Suprapubic skin (tissue), 4 donors: ENCODE results near the gene DBN1. TPM values are rescaled to one million over a fixed set of nuclear protein-coding genes. Genes with fewer than 3 reads are reported as not detected.

Source experiments
- DNase-seq, 2 donors: peaks; one replicate each; pipeline ENCODE4 v3.0.0-alpha.2; 2019; ENCODE audit warnings: low spot score in 2 of 2
- H3K27ac ChIP-seq: fragments of 200-600 bp; sonication (generic); one replicate; pipeline ENCODE4 v1.5.1; 2019
- H3K27me3 ChIP-seq: fragments of 200-600 bp; sonication (generic); one replicate; pipeline ENCODE4 v1.5.1; 2019
- H3K36me3 ChIP-seq: fragments of 200-600 bp; sonication (generic); one replicate; pipeline ENCODE4 v1.5.1; 2019
- H3K4me1 ChIP-seq: fragments of 200-600 bp; sonication (generic); one replicate; pipeline ENCODE4 v1.5.1; 2019
- H3K4me3 ChIP-seq: fragments of 200-600 bp; sonication (generic); one replicate; pipeline ENCODE4 v1.5.1; 2019; ENCODE audit warnings: mild to moderate bottlenecking
- H3K9me3 ChIP-seq: fragments of 200-600 bp; sonication (generic); one replicate; pipeline ENCODE4 v1.5.1; 2019
- EP300 ChIP-seq: sonication (generic); formaldehyde crosslinking; IDR thresholded peaks from one replicate; pipeline ENCODE4 v1.6.1; 2017; ENCODE audit warnings: antibody characterized with exemption
- POLR2A ChIP-seq, 2 donors: fragments of 450-650 bp; IDR thresholded peaks; one replicate each; pipeline ENCODE4 v1.6.1; 2017; ENCODE audit warnings: antibody characterized with exemption in 2 of 2, mild to moderate bottlenecking in 2 of 2, moderate library complexity in 2 of 2
- POLR2AphosphoS5 ChIP-seq, 3 donors: sonication (generic); formaldehyde crosslinking; IDR thresholded peaks; one replicate each; pipeline ENCODE4 v1.6.1; 2017; ENCODE audit warnings: antibody characterized with exemption in 3 of 3
- WGBS: methylation state at CpG from one replicate; pipeline ENCODE4 v1.1.5; 2018; 5-methylcytosine and 5-hydroxymethylcytosine counted together
- total RNA-seq, 4 donors: library from RNA; depleted of rRNA; stranded (reverse); fragments of >200 nt; gene quantifications; one replicate each; pipeline ENCODE4 v1.1.0, GENCODE V29; 2016
- TF ChIP-seq, protein P1 (sequence below), 2 donors: fragments of 200-600 bp in 1 of 2; fragments of 450-650 bp in 1 of 2; sonication (generic) in 1 of 2; IDR thresholded peaks; one replicate each; pipeline ENCODE4 v1.5.1; 2016 to 2019; ENCODE audit warnings: antibody characterized with exemption in 2 of 2, mild to moderate bottlenecking in 1 of 2, moderate library complexity in 1 of 2

Gene DBN1
- total RNA-seq, 4 donors from 2014 or later = 13.1 to 43.4 (median 25.3) TPM

DNA sequence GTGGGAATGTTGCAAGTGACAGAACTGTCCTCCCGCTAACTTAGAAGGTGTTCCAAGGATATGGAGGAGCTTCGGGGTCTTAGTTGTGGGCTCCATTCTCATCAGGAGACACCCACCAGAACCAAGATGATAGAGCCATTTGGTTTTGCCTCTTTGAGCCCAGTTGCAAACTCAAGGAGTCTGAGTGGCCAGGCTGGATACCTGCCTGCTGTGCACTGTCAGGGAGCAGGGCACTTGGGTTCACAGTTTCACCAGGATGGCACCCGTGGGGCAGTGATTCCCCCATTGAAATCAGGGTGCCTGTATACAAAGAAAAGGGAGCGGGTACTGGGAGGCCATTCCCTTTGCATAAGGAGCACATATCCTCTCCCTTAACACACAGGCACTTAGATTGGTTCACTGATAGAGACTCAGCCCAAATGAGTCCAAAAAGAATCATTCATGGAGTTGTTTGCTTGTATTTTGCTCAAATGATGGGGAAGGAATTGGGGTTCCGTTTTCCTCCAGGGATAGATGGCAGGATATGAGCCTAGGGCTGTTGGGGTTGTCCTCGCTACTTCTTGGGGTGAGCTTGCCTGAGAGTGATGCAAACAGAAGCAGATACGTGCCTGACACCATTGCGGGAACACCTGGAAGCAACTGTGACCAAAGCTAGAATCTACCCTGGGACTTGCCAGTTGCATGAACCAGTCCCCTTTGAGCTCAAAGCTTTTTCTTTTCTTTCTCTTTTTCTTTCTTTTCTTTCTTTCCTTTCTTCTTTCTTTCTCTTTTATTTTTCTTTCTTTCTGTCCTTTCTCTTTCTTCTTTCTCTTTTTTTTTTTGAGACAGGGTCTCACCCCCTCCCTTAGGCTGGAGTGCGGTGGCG lies 28.1 kb downstream of the DBN1 start:
- H3K4me3 ChIP-seq = no peak overlapping the region
- no peak for DNase-seq
- H3K36me3 ChIP-seq = peaks cover 20% of the 10 kb centered on the region
- 46% methylated on average over 10 of the region's 10 CpGs for WGBS
- H3K27me3 ChIP-seq = no peaks in the 10 kb centered on the region
- no peaks in the 10 kb centered on the region for H3K9me3 ChIP-seq
- H3K4me1 ChIP-seq = peaks cover 63% of the 10 kb centered on the region
- no peak for TF ChIP-seq POLR2A (IDR thresholded peaks at IDR 0.05)
- TF ChIP-seq POLR2AphosphoS5 (IDR thresholded peaks at IDR 0.05) = no peak
- TF ChIP-seq EP300 = no peak
- TF ChIP-seq, protein P1, sequence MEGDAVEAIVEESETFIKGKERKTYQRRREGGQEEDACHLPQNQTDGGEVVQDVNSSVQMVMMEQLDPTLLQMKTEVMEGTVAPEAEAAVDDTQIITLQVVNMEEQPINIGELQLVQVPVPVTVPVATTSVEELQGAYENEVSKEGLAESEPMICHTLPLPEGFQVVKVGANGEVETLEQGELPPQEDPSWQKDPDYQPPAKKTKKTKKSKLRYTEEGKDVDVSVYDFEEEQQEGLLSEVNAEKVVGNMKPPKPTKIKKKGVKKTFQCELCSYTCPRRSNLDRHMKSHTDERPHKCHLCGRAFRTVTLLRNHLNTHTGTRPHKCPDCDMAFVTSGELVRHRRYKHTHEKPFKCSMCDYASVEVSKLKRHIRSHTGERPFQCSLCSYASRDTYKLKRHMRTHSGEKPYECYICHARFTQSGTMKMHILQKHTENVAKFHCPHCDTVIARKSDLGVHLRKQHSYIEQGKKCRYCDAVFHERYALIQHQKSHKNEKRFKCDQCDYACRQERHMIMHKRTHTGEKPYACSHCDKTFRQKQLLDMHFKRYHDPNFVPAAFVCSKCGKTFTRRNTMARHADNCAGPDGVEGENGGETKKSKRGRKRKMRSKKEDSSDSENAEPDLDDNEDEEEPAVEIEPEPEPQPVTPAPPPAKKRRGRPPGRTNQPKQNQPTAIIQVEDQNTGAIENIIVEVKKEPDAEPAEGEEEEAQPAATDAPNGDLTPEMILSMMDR (IDR thresholded peaks at IDR 0.05) = no peak
- H3K27ac ChIP-seq = no peak overlapping the region

DNA sequence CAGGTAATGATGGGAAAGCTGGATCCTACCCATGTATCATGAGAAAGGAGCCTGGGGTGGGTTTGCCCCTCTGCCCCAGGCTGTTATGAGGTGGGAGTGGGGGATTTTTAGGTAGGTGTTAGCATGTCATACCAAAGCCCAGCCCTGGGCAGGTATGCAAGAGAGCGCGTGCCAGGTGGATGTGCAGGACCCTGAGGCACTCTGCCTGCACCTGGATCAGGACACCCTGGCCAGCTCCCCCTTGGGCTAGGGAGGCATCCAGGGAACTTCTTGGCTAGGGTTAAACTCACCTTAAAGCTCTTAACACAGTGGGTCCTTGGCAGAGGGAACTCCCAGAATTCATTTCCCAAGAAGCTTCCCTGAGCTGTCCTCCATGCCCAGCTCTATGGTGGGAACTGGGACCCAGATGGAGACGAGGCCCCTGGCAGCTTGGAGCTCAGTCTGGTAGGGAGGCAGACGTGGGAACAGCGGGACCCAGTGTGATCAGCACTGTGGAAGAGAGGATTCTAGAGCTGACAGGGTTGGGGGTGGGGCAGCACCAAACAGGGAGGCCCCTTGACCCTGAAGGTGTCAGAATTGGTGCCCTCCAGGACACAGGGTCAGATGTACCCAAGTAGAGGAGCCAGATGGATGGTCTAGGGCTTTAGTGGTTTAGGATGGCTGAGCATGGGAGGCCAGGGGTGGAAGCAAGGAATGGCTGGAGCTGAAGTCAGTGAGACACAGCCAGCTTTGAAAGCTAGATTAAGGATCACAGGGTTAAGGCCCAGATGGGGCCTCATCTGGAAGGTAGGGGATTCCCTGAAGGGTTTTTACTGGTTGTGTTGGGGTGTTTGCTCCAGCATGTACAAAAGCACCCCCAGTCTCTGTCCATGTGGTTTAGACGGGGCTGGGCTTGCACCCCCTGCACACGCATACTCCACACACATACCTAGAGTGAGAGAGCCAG lies 29.1 kb downstream of the DBN1 start:
- no peaks in the 10 kb centered on the region for H3K27me3 ChIP-seq
- H3K4me1 ChIP-seq = peaks cover 54% of the 10 kb centered on the region
- peak in 1 of 2 donors; percentile 65 for DNase-seq
- TF ChIP-seq POLR2A (IDR thresholded peaks at IDR 0.05) (no peak), EP300 (no peak), POLR2AphosphoS5 (IDR thresholded peaks at IDR 0.05) (no peak)
- TF ChIP-seq, protein P1 (IDR thresholded peaks at IDR 0.05) = no peak
- H3K27ac ChIP-seq = no peak overlapping the region
- H3K9me3 ChIP-seq = no peaks in the 10 kb centered on the region
- WGBS = 34% methylated on average over 7 of the region's 7 CpGs
- peaks cover 21% of the 10 kb centered on the region for H3K36me3 ChIP-seq
- no peak overlapping the region for H3K4me3 ChIP-seq

DNA sequence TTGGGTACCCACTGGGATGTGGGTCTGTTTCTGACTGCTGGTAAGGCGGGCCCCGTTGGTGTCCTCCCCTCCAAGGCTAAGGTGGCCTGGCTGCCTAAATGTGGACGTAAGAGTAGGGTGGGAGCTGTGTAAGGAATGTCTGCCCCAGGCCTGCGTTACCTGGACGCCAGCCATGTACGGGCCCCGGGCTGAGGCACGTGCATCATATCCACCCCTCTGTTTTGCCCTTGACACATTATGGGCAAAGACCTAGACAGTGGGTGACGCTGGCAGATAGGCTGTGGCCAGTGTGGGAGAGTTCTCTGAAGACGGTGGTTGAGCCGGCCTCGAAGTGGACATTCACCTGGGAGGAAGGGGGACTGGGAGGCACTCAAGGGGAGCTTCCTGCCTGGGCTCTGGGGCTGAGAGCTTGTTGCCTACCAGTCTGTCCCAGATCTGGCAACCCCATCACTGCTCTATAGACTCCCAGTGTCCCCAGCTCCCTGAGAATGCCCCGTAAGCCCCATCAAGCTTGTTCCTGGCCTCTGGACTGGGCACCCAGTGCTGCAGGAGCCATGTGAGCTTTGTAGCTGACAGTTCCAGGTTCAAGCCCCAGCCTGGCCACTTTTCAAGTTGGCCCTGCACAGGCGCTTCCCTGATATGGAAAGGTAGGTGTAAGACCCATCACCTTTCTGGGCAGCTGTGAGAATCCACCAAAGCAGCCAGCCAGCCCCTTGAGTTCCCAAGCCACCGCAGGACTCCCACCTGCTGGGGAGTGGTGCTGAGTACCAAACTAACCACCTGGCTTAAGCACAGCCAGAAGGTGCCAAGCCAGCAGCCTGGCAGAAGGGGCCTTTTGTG lies 30.1 kb downstream of the DBN1 start:
- no peak overlapping the region for H3K27ac ChIP-seq
- 47% methylated on average over 11 of the region's 15 CpGs for WGBS
- no peak overlapping the region for H3K4me3 ChIP-seq
- H3K36me3 ChIP-seq = peaks cover 21% of the 10 kb centered on the region
- H3K4me1 ChIP-seq = peaks cover 46% of the 10 kb centered on the region
- H3K9me3 ChIP-seq = no peaks in the 10 kb centered on the region
- TF ChIP-seq, protein P1 (IDR thresholded peaks at IDR 0.05) = no peak
- TF ChIP-seq EP300 (no peak), POLR2A (IDR thresholded peaks at IDR 0.05) (no peak), POLR2AphosphoS5 (IDR thresholded peaks at IDR 0.05) (no peak)
- no peaks in the 10 kb centered on the region for H3K27me3 ChIP-seq
- peak in 1 of 2 donors; percentile 66 for DNase-seq

DNA sequence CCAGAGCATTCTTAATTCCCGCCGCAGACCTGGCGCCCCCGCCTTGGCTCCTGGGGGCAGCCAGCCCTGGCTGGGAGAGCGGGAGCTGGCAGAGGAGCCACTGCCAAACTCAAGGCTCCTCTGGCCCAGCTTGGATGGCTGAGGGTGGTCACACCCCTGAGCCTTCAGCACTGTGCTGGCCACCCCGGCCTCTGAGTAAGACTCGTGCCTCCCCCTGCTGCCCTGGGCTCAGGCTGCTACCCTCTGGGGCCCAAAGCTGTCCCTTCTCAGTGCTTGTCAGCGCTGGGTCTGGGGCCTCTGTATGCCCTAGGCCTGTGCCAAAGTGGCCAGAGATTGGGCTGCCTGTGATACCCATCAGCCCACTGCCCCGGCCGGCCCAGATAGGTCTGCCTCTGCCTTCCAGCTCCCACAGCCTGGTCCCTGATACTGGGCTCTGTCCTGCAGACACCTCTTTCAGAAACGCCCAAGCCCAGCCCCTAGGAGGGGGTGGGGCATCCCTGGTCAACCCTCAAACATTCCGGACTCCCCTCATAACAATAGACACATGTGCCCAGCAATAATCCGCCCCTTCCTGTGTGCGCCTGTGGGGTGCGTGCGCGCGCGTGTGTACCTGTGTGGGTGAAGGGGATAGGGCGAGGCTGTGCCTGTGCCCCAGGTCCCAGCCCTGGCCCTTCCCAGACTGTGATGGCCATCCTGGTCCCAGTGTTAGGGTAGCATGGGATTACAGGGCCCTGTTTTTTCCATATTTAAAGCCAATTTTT lies 31.2 kb downstream of the DBN1 start:
- H3K9me3 ChIP-seq = no peaks in the 10 kb centered on the region
- no peaks in the 10 kb centered on the region for H3K27me3 ChIP-seq
- H3K36me3 ChIP-seq = peaks cover 29% of the 10 kb centered on the region
- TF ChIP-seq EP300 (no peak), POLR2A (IDR thresholded peaks at IDR 0.05) (no peak), POLR2AphosphoS5 (IDR thresholded peaks at IDR 0.05) (no peak)
- TF ChIP-seq, protein P1 (IDR thresholded peaks at IDR 0.05) = no peak
- H3K4me3 ChIP-seq = no peak overlapping the region
- H3K4me1 ChIP-seq = peaks cover 35% of the 10 kb centered on the region
- peak in 1 of 2 donors; percentile 60 for DNase-seq
- no peak overlapping the region for H3K27ac ChIP-seq
- WGBS = 78% methylated on average over 18 of the region's 20 CpGs
